NCI-H2171 (cell line): ENCODE results near the gene GALNT18.

Experiments
- DNase-seq: peaks from one replicate; lab custom pipeline; 2025; lab: John Stamatoyannopoulos, UW

Gene GALNT18

GRCh38 chr11:11348303-11348702, 273.5 kb downstream of the GALNT18 start:
- no peak for DNase-seq

- no peak for DNase-seq
Observed at GRCh38 chr11:11347592-11347991, 274.2 kb downstream of the GALNT18 start.

GRCh38 chr11:11346303-11346702, 275.5 kb downstream of the GALNT18 start:
- no peak for DNase-seq

- no peak for DNase-seq
Observed at GRCh38 chr11:11345099-11345498, 276.7 kb downstream of the GALNT18 start.

GRCh38 chr11:11344045-11344444, 277.8 kb downstream of the GALNT18 start:
- no peak for DNase-seq

GRCh38 chr11:11338304-11338703, 283.5 kb downstream of the GALNT18 start:
- DNase-seq = no peak

GRCh38 chr11:11336664-11337063, 285.1 kb downstream of the GALNT18 start:
- no peak for DNase-seq

GRCh38 chr11:11335043-11335442, 286.8 kb downstream of the GALNT18 start:
- DNase-seq = no peak

GRCh38 chr11:11334607-11335006, 287.2 kb downstream of the GALNT18 start:
- DNase-seq = no peak

GRCh38 chr11:11332141-11332710, 289.6 kb downstream of the GALNT18 start:
- DNase-seq = no peak

- DNase-seq = no peak
Observed at GRCh38 chr11:11329062-11329806, 292.6 kb downstream of the GALNT18 start.

- no peak for DNase-seq
Observed at GRCh38 chr11:11324090-11324489, 297.7 kb downstream of the GALNT18 start.

GRCh38 chr11:11322101-11322500, 299.7 kb downstream of the GALNT18 start:
- DNase-seq = no peak

GRCh38 chr11:11320825-11321224, 301.0 kb downstream of the GALNT18 start:
- no peak for DNase-seq

- DNase-seq = no peak
Observed at GRCh38 chr11:11318961-11319360, 302.8 kb downstream of the GALNT18 start.

- no peak for DNase-seq
Observed at GRCh38 chr11:11318461-11318860, 303.3 kb downstream of the GALNT18 start.

- no peak for DNase-seq
Observed at GRCh38 chr11:11316651-11317230, 305.1 kb downstream of the GALNT18 start.

GRCh38 chr11:11313902-11314692, 307.7 kb downstream of the GALNT18 start:
- DNase-seq = no peak

GRCh38 chr11:11313426-11313825, 308.4 kb downstream of the GALNT18 start:
- no peak for DNase-seq

- DNase-seq = no peak
Observed at GRCh38 chr11:11312738-11313137, 309.1 kb downstream of the GALNT18 start.

- DNase-seq = no peak
Observed at GRCh38 chr11:11311169-11311568, 310.6 kb downstream of the GALNT18 start.

GRCh38 chr11:11309906-11310305, 311.9 kb downstream of the GALNT18 start:
- DNase-seq = no peak

- DNase-seq = no peak
Observed at GRCh38 chr11:11308249-11308648, 313.6 kb downstream of the GALNT18 start.
